Measurements from ENCODE around the gene IMPA2.
"Not testable (repeated sequence)": the region's sequence is repeated elsewhere in the genome, so short reads cannot be mapped to it uniquely, and the experiment has no call there.

IMPA2 gene

GRCh38 chr18:12076424-12077140 is 95.3 kb downstream of the IMPA2 start:
- DNase-seq, result no peak

- not testable (repeated sequence) for DNase-seq
These were observed 96.7 kb downstream of the IMPA2 start for GRCh38 chr18:12077994-12078393.

- DNase-seq, result peak in 1 of 14 donors; percentile 19
These were observed 98.4 kb downstream of the IMPA2 start for GRCh38 chr18:12079491-12080237.
